ENCODE results near the gene ATP1A4. TPM values are rescaled to one million over a fixed set of nuclear protein-coding genes. Genes with fewer than 3 reads are reported as not detected.

Gene ATP1A4
- total RNA-seq, 1 experiment from 2014 or later: not detected

- DNase-seq (ENCODE audit: low spot score): no peak
Observed at GRCh38 chr1:160171354-160171753, 20.0 kb downstream of the ATP1A4 start.

DNA sequence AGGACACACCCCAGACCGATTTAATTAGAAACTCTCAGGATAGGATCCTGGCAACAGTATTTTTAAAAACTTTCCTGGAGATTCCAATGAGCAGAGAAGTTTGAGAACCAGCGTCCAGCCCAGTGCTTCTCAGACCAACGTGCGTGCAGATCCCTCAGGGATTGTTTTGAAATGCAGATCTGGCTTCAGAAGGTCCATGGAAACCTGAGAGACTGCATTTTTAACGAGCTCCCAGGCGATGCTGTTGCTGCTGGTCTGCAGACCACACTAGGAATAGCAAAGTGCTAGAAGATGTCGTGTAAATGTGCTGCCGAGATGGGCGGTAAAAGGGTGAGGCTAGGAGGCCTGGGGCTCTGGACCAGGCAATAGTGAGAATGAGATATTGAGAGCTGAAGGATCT, 20.6 kb downstream of the ATP1A4 start:
- DNase-seq (ENCODE audit: low spot score): no peak

- no peak for DNase-seq (ENCODE audit: low spot score)
Observed at GRCh38 chr1:160177231-160177630, 25.8 kb downstream of the ATP1A4 start.

DNA sequence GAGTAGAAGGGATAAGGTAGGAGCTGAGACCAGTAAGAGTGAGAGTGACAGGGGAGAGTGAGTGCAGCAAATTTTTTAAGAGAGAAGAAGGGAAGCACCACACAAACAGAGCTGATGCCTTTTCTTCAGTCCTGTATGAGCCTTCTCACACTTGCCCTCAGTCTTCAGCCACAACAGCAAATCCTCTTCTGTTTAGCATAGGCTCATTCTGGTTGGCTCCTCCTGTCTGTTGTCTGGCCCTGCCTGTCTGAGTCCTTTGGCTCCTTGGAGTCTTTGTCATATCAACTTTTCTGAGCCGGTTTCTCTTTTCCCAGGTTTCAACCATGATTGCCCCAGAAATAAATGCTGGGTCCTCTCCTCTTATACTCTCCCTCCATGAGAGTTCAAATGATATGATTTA, 26.3 kb downstream of the ATP1A4 start:
- DNase-seq (ENCODE audit: low spot score): no peak

DNA sequence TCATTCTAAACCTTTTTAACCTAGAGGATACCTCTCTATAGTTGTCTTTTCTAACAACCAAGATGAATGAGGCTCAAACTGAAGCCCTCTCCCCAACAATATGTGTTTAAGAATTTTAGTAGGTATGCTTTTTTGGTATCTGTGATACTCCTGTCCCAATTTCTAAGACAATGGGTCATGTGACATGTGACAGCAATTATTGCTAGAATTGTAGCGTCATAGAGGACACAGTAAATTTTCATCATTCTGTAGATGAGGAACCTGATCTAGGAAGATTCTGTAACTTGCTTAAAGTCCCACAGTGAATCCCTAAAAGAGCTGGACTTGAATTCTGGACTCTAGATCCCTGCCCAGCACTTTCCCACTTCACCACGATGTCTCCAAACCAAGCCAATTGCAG, 27.3 kb downstream of the ATP1A4 start:
- no peak for DNase-seq (ENCODE audit: low spot score)

DNA sequence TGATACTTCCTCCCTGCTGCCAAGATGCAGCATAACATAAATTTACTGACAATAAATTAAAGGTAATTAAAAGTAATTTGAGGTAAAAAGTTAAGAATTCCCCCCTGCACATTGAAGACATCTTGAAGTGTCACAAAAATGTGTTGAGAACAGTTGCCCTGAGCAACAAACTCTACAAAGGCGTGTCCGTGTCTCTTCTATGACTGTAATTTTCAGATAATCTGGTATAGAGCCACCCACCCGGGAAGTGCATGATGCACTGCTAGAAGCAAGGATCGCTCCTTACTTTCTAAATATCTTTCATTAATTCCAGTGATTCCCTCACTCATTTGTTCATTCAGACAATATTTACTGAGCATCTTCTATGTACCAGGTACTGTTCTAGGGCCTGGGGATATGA, 27.9 kb downstream of the ATP1A4 start:
- DNase-seq (ENCODE audit: low spot score): no peak

DNA sequence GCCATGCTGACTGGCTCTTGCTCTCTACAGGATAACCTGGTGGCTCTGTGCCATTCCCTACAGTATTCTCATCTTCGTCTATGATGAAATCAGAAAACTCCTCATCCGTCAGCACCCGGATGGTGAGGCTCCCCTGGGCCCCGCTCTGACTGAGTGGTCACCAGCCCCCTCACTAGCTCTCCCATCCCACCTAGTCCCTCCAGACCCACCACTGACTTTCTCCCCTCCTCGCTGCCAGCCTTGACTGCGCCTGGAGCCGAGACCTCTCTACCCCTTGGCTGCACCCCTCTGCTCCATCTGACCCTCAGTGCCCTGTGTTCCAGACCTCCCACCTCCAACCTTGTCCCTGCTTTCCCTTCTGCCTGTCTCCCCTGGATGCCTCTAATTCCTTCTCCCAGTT, 34.8 kb downstream of the ATP1A4 start:
- DNase-seq (ENCODE audit: low spot score): no peak

DNA sequence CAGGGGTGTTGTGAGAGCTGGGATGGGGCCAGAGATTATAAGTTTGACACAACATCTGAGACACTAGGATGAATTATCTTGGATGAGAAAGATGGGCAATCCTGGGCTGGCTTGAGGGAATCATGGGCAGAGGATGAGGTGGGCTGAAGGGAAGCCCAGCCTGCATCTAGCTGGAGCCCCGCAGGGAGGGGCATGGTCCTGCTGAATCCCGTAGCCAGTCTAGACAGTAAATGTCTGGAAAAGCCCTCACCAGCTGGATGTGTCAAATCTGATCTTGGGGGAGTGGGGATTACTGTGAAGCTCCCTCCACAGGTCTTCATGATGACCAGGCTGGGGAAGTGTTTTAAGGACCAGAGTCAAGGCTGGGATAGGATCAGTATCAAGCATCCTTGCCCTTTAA, 35.3 kb downstream of the ATP1A4 start:
- DNase-seq (ENCODE audit: low spot score): no peak

- no peak for DNase-seq (ENCODE audit: low spot score)
Observed at GRCh38 chr1:160187407-160187806, 36.0 kb downstream of the ATP1A4 start.

- DNase-seq (ENCODE audit: low spot score): no peak
Observed at GRCh38 chr1:160188341-160188740, 36.9 kb downstream of the ATP1A4 start.

- no peak for DNase-seq (ENCODE audit: low spot score)
Observed at GRCh38 chr1:160189649-160190625, 38.5 kb downstream of the ATP1A4 start, which contains the start of gene CASQ1. Gene CASQ1 (plus strand): TSS chr1:160190575. CDS start chr1:160190752, 177 bp downstream.

DNA sequence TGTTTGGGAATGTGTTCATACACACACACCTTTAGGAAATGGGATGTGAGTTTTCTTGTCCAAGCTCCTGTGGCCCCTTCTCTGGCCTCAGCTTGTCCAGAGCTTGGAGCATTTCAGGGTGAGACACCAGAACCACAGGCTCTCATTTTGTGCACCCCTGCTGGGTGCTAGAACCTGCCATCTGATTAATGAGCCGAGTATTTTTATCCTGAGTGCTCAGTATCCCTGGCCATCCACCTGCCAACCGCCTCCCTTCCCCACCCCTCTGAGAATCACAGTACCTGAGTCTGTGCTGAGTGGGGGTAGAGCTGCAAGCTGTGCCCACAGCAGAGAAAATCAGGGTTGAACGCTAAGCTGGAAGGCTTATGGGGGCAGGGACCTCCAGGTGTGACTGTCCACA, 40.4 kb downstream of the ATP1A4 start:
- DNase-seq (ENCODE audit: low spot score): no peak

- no peak for DNase-seq (ENCODE audit: low spot score)
Observed at GRCh38 chr1:160192234-160192633, 40.8 kb downstream of the ATP1A4 start.

- peak; percentile 95 for DNase-seq (ENCODE audit: low spot score)
Observed at GRCh38 chr1:160193091-160193819, 41.9 kb downstream of the ATP1A4 start.

- no peak for DNase-seq (ENCODE audit: low spot score)
Observed at GRCh38 chr1:160193832-160194736, 42.7 kb downstream of the ATP1A4 start.

GRCh38 chr1:160194737-160195059, 43.3 kb downstream of the ATP1A4 start:
- DNase-seq (ENCODE audit: low spot score): no peak

GRCh38 chr1:160196143-160196542, 44.7 kb downstream of the ATP1A4 start:
- DNase-seq (ENCODE audit: low spot score): no peak

DNA sequence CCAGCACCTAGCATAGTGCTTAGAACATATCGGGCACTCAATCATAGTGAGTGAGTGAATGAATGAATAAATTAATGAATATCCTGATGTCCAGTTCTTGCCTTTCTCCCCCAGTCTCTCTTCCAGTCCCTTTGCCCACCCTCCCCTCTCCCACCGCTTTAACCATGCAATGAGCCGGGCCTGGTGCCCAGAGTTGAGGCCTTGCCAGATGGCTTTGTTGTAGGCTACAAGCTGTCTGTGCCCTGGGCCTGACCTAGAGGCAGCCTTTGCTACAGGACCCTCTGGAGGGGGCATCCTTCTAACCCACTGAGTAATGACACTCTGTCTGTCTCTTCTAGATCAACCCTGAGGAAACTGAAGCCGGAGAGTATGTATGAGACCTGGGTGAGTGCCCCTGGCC, 45.8 kb downstream of the ATP1A4 start:
- DNase-seq (ENCODE audit: low spot score): no peak

- DNase-seq (ENCODE audit: low spot score): no peak
Observed at GRCh38 chr1:160200786-160201185, 49.4 kb downstream of the ATP1A4 start.

DNA sequence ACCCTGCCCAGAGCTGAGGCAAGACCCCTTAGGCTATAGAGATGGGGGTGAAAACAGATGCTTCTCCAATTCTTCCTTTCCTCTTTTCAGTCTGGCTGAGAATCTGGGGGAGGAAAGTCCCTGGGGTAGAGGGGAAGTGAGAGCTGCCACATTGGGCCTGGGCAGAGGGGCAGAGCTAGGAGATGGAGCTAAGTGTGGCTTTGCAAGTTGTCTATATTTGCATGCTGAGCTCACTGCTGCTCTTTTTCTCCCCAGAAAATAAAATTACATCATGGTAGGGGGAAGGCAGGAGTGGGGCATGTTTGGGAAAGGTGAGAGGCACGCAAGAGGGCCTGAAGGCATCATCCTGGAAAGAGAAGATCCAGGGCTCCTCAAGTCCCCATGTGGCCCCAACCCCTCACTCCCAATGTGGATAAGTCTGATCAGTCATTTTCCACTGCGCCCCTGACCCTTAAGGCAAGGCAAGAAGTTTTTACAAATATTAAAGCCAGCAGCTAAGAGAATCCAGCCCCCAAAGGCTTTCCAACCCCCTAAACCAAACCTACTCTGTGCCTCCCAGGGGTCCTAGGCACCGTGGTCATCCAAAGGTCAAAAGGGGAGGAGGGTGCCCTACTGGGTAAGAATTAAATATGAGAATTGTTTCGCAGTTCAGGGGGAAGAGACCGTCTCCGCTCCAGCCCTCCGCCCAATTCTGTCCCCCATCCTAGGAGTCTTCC, 53.3 kb downstream of the ATP1A4 start:
- no peak for DNase-seq (ENCODE audit: low spot score)
